NCI-H2227 (cell line): ENCODE results near the gene CCDC187.

Source experiments
- DNase-seq: peaks from one replicate; lab custom pipeline; 2025; ENCODE audit not compliant: unreplicated experiment; lab: John Stamatoyannopoulos, UW

The CCDC187 gene

DNA sequence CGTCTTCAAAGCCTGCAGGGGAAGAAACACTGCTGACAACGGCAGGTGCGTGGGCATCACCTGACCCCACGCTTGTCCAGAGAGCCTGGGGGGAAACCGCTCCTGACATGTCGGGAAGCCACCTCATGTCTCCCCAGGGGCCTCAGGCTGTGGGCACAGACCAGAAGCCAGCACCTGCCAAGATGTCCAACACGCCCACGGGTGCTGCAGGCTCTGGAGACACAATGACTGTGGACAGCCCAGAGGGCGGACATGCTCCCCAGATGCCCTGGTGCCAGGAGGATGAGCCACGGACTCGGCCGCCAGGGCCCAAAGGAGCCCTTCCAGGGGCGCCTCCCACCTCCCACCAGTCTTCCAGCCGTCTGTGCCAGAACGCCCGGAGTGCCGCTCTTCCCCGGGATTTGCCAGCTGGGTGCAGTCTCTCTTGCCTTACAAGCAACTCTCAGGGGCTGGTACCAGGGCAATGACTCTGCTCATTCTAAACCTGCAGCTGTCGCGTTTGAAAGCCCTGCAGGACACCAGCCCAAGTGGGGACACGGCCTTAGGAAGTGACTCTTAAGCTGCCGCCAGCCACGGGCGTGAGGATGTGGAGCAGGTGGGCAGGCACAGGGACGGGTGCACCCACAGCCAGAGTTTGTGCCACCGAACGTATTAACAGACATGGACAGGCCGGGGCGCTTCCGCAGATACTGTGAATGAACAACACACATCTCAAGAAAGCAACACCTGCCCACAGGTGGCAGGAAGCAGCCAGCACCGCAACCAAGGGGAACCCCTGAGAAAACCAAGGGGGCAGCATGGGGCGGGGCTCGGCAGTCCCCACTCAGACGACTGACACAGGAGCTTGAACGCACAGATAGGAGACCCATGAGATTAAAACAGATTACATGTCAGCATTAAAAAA lies 92.2 kb downstream of the CCDC187 start:
- DNase-seq: no peak

DNA sequence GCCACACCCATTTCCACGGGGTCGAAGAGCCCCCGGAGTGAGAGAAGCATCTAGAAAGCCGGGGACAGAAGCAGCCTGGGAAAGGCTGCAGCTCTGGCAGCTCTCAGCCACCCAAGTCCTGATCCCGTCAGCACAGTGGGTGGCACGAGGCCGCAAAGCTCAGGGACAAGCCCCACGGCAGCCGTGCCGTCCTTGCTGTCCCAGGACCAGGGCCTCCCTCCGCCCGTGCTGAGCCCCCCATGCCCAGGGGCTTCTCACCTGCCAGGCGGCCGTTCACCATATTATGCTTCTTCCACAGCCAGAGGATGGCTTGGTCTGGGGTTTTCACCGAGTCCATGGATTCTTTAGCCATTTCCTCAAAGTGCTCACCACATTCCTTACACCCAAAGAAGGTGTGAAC lies 92.9 kb downstream of the CCDC187 start:
- no peak for DNase-seq

DNA sequence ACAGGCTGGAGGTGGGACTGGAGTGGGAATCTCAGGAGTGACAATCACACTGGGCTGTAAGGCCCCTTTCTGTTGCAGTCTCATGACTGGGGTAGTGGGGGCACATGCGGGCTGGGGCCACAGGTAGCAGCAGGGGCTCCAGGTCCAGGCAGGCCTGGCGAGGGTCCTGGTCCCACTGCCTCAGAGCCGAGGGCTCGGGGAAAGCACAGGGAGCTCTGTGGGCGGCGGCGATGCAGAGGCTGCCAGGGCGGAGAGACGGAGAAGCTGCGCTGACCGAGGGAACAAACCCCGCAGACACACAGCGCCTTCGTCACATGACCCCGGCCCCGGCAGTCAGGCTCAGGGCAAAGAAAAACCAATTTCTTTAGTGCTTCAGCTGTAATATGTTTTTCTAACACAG lies 93.6 kb downstream of the CCDC187 start:
- no peak for DNase-seq

DNA sequence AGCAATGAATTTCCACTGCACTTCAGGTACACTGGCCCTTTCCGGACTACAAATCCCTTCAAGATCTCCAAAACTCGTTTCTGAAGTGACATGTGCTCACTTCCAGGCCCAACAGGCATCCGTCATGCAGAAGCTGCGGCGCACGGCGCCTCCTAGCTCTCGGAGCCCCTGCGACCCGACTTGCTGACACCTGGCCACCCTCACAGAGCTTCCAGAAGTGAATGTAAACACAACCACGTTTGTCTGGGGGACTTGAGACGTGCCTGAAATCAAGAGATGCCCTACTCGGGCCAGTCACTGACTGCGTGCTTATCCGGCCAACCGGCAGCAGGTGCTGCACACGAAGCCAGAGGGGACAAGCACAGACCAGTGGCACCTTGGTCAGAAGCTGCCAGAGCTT lies 94.1 kb downstream of the CCDC187 start:
- no peak for DNase-seq

DNA sequence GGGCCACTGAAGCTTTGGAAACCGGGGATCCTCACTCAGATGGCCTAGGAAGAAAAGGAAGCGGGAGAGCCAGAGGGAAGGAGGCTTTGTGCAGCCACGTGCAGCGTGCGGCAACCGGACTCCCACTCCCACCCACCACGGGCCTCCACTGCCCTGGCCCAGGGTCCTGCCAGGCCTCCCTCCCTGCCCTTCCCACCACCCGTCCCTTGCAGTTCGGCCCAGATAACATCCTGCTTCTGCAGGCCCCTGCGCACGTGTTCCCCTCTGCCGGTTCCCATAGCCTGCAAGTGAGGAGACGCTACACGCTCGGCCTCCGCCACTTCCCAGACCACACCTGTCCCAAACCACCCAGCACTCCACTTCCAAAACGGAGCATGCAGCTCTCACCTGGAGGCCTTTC lies 94.7 kb downstream of the CCDC187 start:
- DNase-seq: no peak

DNA sequence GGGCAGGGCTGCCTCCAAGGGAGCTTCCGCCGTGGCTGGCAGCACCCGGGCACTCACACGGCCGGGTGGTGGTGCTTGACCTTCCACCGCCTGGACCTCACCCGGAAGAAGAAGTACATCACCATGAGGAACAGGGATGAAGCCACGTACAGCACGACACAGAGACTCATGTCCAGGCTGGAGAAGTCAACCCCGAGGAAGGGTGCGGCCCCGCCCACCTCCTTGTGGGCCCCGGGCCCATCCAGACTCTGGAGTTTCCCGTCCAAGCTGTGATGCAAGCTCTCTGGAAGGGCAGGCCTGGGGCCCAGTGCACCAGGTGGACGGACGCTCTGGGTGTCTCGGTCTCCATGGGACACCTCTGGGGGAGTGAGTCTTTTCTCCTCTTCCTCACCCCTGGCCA lies 95.2 kb downstream of the CCDC187 start:
- no peak for DNase-seq

DNA sequence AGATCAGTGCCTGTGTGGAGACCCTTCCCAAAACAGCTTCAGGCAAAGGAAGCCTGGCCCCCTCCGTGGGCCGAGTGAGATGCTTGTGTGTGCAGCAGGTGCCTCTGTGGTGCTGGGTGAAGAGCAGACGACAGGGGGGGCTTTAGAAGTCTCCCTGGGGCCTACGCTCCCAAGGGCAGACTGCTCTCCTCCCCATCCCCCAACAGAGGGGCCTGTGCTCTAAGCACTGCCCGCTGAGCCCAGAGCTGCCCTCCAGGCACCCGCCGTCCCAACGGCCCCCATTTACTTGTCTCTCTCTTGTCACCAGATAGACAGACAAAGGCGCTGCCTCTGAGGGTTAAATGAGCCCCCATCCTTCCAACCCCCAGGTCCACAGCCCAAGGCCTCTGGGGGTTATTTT lies 96.3 kb downstream of the CCDC187 start:
- no peak for DNase-seq

DNA sequence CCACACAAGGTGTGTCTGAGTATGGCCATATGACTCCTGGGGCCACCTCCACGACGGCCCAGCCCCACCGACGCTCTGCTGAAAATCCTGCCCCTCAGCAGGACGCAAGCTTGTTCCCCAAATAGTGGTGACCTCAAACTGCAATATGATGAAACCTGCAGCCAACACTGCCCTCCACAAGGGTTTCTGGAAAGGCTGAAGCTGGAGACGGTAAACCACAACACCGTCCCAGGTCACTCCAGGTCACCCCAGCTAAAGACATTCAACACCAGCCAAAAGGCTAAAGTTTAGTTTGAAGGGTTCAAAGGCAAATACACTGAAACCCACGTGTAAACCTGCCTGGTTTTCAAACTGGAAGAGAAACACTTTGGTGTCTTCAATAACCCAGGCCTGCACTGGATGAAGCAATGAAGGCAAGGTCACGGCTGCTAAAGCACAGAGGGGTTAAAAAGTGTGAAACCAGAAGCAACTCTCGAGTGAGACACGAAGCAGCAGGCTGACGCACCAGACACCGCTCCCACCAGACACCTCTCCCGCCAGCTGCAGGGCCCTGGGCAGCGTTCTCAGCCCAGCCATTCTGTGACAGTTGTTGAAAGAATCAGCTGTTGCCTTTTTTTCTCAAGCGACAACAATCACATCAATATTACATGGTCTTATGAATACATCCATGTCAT lies 97.2 kb downstream of the CCDC187 start:
- DNase-seq: no peak

DNA sequence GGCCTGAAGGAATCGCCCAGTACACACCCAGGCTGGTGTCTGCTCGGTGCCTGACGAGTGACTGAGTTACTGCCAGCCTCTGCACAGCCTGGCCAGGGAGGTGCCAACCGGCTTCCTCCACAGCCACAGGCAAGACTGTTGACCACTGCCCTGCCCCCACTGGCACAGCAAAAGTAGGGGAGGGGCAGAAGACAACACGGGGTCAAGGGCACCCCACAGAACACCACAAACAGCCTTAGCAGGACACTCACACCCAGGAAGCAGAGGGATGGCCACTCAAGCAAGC lies 98.2 kb downstream of the CCDC187 start:
- no peak for DNase-seq

DNA sequence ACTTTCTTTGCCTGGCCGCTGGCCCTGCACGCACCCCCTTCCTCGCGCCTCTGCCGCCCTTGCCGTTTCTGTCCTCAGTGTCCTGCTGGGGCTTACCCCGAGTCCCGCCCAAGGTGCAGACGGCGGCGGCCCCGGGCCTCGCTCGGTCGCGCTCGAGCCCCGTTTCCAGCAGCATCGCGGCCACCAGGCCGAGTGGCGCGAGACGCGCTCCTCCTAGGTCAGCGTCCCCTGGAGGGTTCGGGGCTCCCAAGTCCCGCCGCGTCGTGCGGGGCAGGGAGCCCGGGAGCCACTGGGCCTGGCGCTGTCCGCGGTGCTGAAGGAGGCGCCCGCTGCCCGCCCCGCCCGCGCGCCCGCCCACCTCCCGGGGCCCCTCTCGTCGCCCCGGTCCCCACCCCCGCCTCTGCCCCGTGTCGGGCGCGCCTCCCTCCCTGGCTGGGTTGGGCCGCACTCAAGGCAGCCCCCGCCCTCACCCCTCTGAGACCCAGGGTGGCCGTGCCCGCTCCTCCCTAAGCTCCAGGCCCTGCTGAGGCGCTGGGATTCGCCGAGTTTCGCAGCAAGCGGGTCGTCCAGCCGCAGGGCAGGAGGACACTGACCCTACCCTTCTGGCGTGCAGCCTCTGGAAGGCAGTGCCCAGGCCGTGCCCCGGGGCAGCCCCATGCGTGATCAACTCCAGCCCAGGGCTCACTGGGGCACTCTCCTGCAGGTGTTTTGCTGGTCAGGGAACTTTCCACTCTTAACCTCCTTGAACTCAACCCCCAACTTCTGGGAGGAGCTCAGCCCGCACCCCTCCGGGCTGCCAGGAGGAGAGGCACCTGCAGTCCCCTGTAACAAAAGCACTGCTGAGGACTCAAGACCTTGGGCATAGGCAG lies 98.8 kb downstream of the CCDC187 start, which contains the start of gene LHX3:
Gene LHX3 (minus strand): TSS at position 291 of the 869 bp plus-strand sequence. CDS start 116 bp downstream, at position 175.
- DNase-seq: no peak

DNA sequence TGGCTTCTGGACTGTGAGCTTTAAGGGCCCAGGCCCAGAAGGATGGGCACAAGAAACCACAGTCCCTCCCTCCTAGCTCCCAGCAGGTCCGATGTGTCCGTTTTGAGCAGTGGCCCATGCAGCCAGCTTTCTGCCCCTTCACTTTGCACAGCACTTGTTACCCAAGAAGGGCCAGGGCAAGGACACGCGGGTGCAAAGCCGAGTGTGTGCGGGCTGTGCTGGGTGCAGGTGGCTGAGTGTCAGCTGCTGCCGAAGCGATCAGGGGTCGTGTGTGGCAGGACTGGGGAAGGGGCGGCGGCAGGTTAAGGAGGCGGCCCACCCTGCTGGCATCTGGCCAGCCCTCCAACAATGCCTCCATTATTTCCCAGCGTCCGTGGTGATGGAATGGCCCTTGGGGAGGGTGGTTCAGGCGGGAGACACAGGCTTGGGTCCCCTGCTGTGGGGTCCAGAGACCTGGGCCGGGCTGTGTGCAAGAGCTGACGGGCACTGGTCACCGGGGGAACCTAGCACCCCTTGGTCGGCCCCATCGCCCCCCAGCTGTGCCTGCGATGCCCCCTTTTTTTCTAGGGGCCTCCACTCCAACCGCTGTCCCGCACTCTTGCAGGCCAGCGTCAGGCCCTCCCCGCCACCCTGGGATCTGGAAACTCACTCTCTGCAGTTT lies 99.6 kb downstream of the CCDC187 start:
- no peak for DNase-seq

DNA sequence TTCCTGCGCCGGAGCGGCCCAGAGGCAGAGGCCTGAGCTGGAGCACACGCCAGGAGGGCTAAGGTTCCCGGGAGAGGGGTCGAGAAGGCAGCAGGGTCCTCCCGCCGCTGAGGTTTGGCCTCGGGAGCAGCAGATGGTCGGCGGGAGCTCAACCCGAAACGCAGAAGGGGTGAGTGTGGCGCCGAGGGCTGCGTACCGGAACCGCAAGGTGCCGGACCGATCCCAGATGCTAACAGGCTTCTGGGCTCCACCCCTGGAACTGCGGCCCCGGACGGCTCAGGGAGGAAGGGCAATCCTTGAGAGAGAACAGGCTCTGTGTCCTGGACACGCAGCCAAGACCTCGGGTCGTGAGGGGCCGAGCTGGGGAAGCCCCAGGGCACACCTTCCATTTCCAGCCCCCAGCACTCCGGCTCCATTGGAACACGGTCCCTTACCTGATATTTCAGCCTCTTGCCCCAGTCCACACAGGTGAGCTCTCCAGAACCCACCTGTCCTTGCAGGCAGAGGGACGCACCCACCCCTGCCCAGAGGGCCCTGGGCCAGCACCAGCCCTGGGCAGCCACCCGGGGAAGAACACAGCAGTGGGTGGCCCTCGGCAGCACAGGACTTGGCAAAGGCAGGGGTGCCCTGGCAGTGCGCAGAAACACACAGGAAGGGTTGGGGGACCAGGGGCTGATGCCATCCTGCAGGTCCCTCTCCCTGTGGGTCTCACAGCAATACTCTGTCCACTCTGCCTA lies 100.3 kb downstream of the CCDC187 start:
- no peak for DNase-seq

DNA sequence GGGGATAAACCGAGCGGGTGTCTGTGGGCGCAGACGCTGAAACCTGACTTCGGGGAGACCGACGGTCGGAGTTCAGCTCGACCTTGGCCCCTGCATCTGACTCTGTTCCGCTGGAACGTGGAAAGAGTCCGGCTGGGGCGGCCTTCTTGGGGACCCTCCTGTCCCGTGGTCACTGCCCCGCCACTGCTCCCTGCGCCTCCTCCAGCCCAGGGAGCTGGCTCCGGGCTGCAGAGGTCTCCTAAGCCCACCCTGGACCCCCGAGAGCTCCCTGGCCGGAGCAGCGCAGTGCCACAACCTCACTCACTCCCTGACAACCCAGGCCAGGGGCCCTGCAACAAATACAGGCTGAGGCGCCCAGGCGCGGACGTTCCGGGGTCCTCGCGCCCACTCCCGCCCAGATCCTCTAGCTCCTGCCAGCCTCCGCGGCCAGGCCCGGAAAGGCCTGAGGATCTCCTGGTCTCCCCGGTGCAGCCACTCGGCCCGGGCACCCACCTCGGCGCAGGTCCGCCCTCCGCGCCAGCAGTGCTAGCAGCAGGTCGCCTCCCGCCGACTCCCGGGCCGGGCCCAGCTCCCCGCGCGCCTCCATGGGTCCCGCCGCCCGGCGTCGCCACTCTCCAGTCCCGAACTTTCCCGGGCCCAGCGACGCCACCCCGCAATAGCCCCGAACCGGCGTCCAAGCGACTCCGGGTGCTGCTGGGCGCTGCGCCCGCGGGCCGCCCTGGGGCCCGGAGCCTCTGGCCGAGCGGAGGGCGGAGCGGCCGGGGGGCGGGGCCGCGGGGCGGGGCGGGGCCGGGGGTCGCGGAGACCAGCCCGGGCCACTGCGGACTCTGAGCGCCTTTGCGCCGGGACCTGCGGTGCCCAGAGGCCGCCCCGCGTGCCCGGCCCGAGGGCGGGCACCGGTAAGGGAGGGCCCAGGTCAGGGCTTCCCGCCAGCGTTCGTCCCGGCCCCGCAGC lies 101.2 kb downstream of the CCDC187 start:
- DNase-seq: no peak

DNA sequence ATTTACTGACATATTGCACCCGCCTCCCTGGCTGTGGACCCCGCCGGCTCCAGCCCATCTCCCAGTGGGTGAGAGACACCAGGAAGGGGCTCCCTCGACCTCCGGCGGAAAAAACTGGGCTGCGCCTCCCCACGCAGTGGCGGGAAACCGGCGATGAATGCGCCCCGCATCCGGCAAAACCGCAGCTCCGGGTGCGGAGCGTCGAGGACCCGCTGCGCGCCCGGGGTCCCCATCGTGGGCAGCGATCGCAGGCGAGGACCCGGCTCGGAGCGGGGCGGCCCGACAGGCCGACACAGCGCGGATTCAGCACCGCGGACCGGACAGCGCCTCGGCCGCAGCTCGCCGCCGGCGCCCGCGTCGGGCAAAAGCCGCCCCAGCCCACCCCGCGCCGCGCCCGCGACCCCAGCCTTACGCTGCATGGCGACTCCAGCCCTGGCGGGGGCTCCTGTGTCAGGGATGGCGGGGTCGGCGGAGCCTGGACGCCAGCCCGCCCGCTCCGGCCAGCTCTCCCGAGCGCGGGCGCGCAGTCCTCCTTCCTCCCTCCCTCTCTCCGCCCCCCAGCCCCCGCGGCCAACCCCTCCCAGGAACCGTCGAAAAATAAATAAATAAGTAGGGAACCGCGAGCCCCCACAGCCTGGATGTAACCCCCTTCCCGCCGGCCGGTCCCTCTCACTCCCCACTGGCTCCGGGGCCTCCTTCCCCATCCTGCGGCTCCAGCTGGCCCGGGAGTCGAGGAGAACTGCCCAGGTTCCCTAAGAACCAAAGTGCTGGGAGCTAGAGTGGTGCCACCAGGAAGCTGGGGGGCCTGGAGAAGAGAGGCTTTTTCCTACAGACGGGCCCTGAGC lies 102.1 kb downstream of the CCDC187 start:
- no peak for DNase-seq

DNA sequence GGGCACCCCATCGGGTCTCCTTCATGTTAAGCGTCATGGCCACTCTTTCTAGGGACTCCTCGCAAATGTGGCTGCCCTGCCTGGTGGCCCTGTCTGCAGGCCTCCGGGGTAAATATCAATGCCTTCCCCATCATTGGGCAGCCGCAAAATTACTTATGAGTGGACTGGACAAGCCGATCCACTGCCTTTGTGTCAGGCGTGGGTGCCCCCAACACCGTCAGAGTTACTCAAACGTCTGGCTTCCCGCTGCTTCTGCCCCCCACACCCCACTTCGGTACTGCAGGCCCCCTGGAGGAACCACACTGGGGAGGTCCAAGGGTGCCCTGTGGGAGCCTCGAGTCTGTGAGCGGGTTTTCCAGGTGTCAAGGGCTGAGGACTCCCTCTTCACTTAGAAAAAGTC lies 102.7 kb downstream of the CCDC187 start:
- DNase-seq: no peak

DNA sequence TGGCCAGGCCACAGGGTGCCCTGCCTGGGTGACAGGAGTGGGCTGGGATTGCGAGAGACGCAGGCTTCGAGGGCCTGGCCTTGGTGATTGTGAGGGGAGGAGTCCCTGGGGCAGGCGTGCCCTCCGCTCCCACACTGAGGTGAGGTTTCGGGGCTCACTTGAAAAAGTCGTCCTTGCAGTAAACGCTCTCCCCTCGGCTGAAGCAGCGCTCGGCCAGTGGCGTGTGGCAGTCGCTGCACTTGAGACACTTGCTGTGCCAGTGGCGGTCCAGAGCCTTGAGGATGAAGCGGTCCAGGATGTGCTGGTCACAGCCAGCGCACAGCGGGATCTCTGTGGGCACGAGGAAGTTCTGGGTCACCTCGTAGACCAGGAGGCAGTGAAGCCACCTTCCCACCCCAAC lies 103.5 kb downstream of the CCDC187 start:
- DNase-seq: no peak
